Thyroid gland (tissue), 4 donors: ENCODE measurements around the gene NCDN.

Experiments used
- POLR2A ChIP-seq, 2 donors: fragments of 450-650 bp; IDR thresholded peaks; one replicate each; pipeline ENCODE4 v1.6.1; 2017; ENCODE audit warnings: antibody characterized with exemption in 2 of 2, mild to moderate bottlenecking in 2 of 2, moderate library complexity in 1 of 2
- TF ChIP-seq, protein P1 (sequence below), 6 experiments: fragments of 200-600 bp in 3 of 6; fragments of 450-650 bp in 3 of 6; sonication (generic) in 3 of 6; IDR thresholded peaks; one replicate each; pipeline ENCODE4 v1.5.1; 2016 to 2019; ENCODE audit warnings: antibody characterized with exemption in 6 of 6, mild to moderate bottlenecking in 2 of 6, inconsistent platforms in 1 of 6, moderate library complexity in 1 of 6

DNA sequence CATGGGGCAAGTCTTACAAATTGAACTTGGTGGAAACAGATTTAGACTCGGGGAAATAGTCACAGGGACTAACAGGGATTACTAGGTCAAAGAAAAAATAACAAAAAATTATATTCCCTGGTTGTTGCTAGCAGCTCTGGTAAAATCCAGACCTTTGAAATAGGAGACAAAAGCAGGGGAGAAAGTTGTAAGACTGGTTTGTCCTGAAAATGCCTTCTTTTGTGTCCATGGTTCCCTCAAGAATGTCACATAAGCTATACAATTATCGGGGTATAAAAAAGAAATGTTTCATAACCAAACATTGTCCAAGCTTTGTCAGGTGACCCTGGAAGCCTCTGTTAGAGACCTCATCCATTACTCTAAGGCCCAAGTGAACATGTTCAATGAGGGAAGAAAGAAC is 33.5 kb upstream of the NCDN start:
- TF ChIP-seq POLR2A (IDR thresholded peaks at IDR 0.05) = no peak
- TF ChIP-seq, protein P1, sequence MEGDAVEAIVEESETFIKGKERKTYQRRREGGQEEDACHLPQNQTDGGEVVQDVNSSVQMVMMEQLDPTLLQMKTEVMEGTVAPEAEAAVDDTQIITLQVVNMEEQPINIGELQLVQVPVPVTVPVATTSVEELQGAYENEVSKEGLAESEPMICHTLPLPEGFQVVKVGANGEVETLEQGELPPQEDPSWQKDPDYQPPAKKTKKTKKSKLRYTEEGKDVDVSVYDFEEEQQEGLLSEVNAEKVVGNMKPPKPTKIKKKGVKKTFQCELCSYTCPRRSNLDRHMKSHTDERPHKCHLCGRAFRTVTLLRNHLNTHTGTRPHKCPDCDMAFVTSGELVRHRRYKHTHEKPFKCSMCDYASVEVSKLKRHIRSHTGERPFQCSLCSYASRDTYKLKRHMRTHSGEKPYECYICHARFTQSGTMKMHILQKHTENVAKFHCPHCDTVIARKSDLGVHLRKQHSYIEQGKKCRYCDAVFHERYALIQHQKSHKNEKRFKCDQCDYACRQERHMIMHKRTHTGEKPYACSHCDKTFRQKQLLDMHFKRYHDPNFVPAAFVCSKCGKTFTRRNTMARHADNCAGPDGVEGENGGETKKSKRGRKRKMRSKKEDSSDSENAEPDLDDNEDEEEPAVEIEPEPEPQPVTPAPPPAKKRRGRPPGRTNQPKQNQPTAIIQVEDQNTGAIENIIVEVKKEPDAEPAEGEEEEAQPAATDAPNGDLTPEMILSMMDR (IDR thresholded peaks at IDR 0.05) = no peak
